Tibial nerve (tissue), 4 donors: Measurements from ENCODE around the gene RPS14. TPM values are rescaled to one million over a fixed set of nuclear protein-coding genes. Genes with fewer than 3 reads are reported as not detected.

Experiments used
- DNase-seq, 2 donors: peaks; one replicate each; pipeline ENCODE4 v3.0.0-alpha.2; 2019; ENCODE audit warnings: low spot score in 2 of 2
- H3K27ac ChIP-seq, 4 donors: fragments of 200-600 bp; sonication (generic) in 3 of 4; one replicate each; pipeline ENCODE4 v1.5.1; 2017 to 2019; ENCODE audit warnings: mild to moderate bottlenecking in 1 of 4
- H3K27me3 ChIP-seq, 2 donors: fragments of 200-600 bp; sonication (generic) in 1 of 2; one replicate each; pipeline versions ENCODE4 v1.5.1 to v1.6.0; 2017 to 2019
- H3K36me3 ChIP-seq, 3 donors: fragments of 200-600 bp; sonication (generic); one replicate each; pipeline ENCODE4 v1.5.1; 2018 to 2019
- H3K4me1 ChIP-seq, 4 donors: fragments of 200-600 bp; sonication (generic) in 3 of 4; one replicate each; pipeline ENCODE4 v1.5.1; 2017 to 2019
- H3K4me3 ChIP-seq, 4 donors: fragments of 200-600 bp; sonication (generic) in 3 of 4; one replicate each; pipeline ENCODE4 v1.5.1; 2017 to 2019; ENCODE audit warnings: mild to moderate bottlenecking in 1 of 4, moderate library complexity in 1 of 4
- H3K9me3 ChIP-seq, 4 donors: fragments of 200-600 bp; sonication (generic) in 3 of 4; one replicate each; pipeline ENCODE4 v1.5.1; 2017 to 2019
- EP300 ChIP-seq, 2 donors: sonication (generic); formaldehyde crosslinking; IDR thresholded peaks; one replicate each; pipeline ENCODE4 v1.6.1; 2017; ENCODE audit warnings: antibody characterized with exemption in 2 of 2, mild to moderate bottlenecking in 1 of 2
- POLR2A ChIP-seq, 2 donors: fragments of 450-650 bp; IDR thresholded peaks; one replicate each; pipeline ENCODE4 v1.6.1; 2017; ENCODE audit warnings: antibody characterized with exemption in 2 of 2, mild to moderate bottlenecking in 2 of 2, moderate library complexity in 2 of 2
- WGBS, 2 donors: methylation state at CpG; one replicate each; pipeline ENCODE4 v1.1.5; 2018; 5-methylcytosine and 5-hydroxymethylcytosine counted together
- total RNA-seq, 4 donors: library from RNA; depleted of rRNA; stranded (reverse); fragments of >200 nt; gene quantifications; one replicate each; pipeline ENCODE4 v1.1.0, GENCODE V29; 2016
- TF ChIP-seq, protein P1 (sequence below), 5 experiments: fragments of 200-600 bp in 3 of 5; fragments of 450-650 bp in 2 of 5; sonication (generic) in 3 of 5; IDR thresholded peaks; one replicate each; pipeline ENCODE4 v1.5.1; 2016 to 2019; ENCODE audit warnings: antibody characterized with exemption in 5 of 5, mild to moderate bottlenecking in 3 of 5, moderate library complexity in 2 of 5

The RPS14 gene
- total RNA-seq, 4 donors from 2014 or later: 2,328 to 3,623 (median 2,710) TPM

GRCh38 chr5:150412319-150413175 is 37.0 kb downstream of the RPS14 start, which contains the start of gene CD74:
Gene CD74, minus strand, starts transcription at chr5:150412910. Its CDS starts 161 bp downstream, at chr5:150412749.
- 23 to 25% methylated on average over 17 to 20 of the region's 20 CpGs for WGBS, 2 donors
- H3K4me3 ChIP-seq: peak within 1 kb of the TSS; percentile 35 to 65 (median 51)
- DNase-seq: peak; percentile 63 to 83

GRCh38 chr5:150411245-150411979 is 38.1 kb downstream of the RPS14 start:
- H3K27me3 ChIP-seq: no peaks in the 10 kb centered on the region
- H3K36me3 ChIP-seq: peaks cover 0 to 13% (median 11%) of the 10 kb centered on the region in 3 donors
- TF ChIP-seq EP300 (IDR thresholded peaks at IDR 0.05): no peak
- no peak for TF ChIP-seq POLR2A (IDR thresholded peaks at IDR 0.05)
- TF ChIP-seq, protein P1, sequence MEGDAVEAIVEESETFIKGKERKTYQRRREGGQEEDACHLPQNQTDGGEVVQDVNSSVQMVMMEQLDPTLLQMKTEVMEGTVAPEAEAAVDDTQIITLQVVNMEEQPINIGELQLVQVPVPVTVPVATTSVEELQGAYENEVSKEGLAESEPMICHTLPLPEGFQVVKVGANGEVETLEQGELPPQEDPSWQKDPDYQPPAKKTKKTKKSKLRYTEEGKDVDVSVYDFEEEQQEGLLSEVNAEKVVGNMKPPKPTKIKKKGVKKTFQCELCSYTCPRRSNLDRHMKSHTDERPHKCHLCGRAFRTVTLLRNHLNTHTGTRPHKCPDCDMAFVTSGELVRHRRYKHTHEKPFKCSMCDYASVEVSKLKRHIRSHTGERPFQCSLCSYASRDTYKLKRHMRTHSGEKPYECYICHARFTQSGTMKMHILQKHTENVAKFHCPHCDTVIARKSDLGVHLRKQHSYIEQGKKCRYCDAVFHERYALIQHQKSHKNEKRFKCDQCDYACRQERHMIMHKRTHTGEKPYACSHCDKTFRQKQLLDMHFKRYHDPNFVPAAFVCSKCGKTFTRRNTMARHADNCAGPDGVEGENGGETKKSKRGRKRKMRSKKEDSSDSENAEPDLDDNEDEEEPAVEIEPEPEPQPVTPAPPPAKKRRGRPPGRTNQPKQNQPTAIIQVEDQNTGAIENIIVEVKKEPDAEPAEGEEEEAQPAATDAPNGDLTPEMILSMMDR (IDR thresholded peaks at IDR 0.05): no peak
- peaks cover 0 to 38% (median 30%) of the 10 kb centered on the region in 4 donors for H3K4me1 ChIP-seq
- 75 to 82% methylated on average over 5 of the region's 5 CpGs for WGBS, 2 donors
- H3K27ac ChIP-seq: peak overlapping the region; percentile 68 to 95 (median 89)
- peak overlapping the region; percentile 35 to 65 (median 51) for H3K4me3 ChIP-seq
- no peaks in the 10 kb centered on the region for H3K9me3 ChIP-seq
- DNase-seq: peak; percentile 37 to 53

More at GRCh38 chr5:150412319-150413175, 37.0 kb downstream of the RPS14 start, which contains the start of gene CD74:
- H3K36me3 ChIP-seq: peaks cover 0 to 8% (median 2%) of the 10 kb centered on the region in 3 donors
- H3K27me3 ChIP-seq: no peaks in the 10 kb centered on the region
- H3K27ac ChIP-seq: peak within 1 kb of the TSS; percentile 68 to 95 (median 89)
- no peaks in the 10 kb centered on the region for H3K9me3 ChIP-seq
- TF ChIP-seq, protein P1 (IDR thresholded peaks at IDR 0.05): no peak
- TF ChIP-seq POLR2A (IDR thresholded peaks at IDR 0.05) (peak in 1 of 2 donors; percentile 70), EP300 (IDR thresholded peaks at IDR 0.05) (peak in 1 of 2 donors; percentile 77)
- H3K4me1 ChIP-seq: peaks cover 0 to 35% (median 28%) of the 10 kb centered on the region in 4 donors

DNA sequence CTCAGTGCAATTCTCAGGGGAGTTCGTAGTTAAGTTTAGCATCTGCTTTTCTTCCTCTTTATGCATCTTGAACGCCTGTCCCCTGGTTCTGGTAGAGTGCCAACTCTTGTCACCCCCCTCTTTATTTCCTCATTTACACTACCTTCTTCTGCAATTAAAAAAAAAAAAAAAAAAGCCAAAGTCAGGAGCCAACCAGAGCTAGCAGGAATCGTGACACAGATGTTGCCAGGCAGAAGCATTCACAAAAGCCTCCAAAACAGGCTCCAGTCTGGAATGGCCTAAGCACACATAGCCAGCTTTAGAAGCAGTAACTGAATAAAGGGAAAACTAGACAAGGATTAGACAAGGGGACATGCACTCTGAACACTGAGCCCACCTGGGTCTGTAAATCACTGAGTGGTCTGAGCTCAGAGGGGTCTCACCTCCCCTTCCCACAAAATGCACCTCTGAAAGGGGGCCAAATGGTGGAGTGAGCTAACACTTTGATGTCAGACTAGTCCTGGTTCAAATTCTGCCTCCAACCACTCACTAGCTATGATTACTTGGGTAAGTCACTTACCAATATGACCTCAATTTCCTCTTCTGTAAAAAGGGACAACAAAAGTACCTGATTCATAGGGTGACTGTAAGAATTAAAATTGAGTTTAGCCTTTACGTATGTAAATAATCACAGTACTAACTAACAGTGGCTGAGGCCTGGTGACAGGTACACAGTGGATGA is 38.9 kb downstream of the RPS14 start:
- Histone ChIP-seq H3K27ac (peak overlapping the region; percentile 68 to 95 (median 89)), H3K36me3 (peaks cover 0 to 19% (median 18%) of the 10 kb centered on the region in 3 donors), H3K4me1 (peaks cover 0 to 38% (median 30%) of the 10 kb centered on the region in 4 donors), H3K4me3 (peak overlapping the region; percentile 3 to 65 (median 51)), H3K27me3 (no peaks in the 10 kb centered on the region), H3K9me3 (no peaks in the 10 kb centered on the region)
- 21 to 29% methylated on average over 4 of the region's 4 CpGs for WGBS, 2 donors
- peak in 1 of 2 donors; percentile 34 for TF ChIP-seq POLR2A (IDR thresholded peaks at IDR 0.05)
- TF ChIP-seq, protein P1 (IDR thresholded peaks at IDR 0.05): no peak
- peak; percentile 30 to 74 for DNase-seq

- peak; percentile 52 to 85 for DNase-seq
- peak in 1 of 2 donors; percentile 20 for TF ChIP-seq POLR2A (IDR thresholded peaks at IDR 0.05)
- peak in 1 of 2 donors; percentile 15 for TF ChIP-seq EP300 (IDR thresholded peaks at IDR 0.05)
- TF ChIP-seq, protein P1 (IDR thresholded peaks at IDR 0.05): no peak
- Histone ChIP-seq H3K9me3 (no peaks in the 10 kb centered on the region), H3K36me3 (peaks cover 0 to 26% (median 19%) of the 10 kb centered on the region in 3 donors), H3K27me3 (no peaks in the 10 kb centered on the region), H3K4me1 (peaks cover 0 to 38% (median 30%) of the 10 kb centered on the region in 4 donors), H3K4me3 (peak overlapping the region in 3 of 4 donors; percentile 17 to 65 (median 54)), H3K27ac (peak overlapping the region; percentile 59 to 95 (median 89))
- 13 to 14% methylated on average over 15 of the region's 15 CpGs for WGBS, 2 donors
Observed at GRCh38 chr5:150409638-150410523, 39.7 kb downstream of the RPS14 start.
